Endothelial cell of hepatic sinusoid (primary cell): ENCODE measurements around the gene AGBL4.

Source experiments
- in situ Hi-C: cut with HindIII; loops from 2 replicates; pipeline ENCODE4 v1.10.0; 2017; ENCODE audit warnings: low sequenced_read_pairs

AGBL4 gene

DNA sequence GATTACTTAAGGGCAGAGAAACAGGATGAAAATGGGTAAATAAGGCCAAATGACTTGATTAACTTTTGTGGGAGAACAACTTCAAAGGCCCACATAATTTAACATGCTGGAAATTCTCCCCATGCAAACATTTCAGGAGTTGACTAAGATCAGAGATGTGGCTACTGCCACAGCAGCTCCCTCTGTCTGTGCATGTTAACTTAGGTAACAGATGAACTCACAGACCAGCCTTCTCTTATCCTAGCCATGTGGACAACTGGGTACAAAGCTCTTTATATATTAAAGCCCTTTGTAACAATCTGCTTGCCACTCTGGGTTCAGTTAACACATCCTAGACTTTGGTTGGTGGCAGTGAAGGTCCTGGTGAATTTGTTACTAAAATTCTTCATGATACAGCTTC is 1280.3 kb downstream of the AGBL4 start:
- in situ Hi-C loops = no loop called here

DNA sequence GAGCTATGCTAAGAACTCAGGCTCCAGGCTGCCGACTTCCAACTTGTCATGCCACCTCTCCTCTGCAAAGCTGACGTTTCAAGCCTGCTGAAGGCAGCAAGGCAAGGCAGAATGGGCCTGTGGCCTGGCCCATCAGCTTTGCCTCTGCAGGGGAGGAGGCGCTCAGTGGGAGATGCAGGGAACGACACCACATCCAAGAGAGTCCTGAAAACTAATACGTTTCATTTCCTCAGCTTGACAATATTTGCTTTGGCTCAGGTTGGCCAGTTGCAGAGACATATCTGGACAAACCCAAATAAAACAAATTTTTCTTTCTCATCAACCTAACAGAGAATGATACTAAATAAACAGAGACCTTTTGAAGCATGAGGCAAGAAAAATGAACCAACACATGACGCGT is 1282.4 kb downstream of the AGBL4 start:
- in situ Hi-C loops = no loop called here

DNA sequence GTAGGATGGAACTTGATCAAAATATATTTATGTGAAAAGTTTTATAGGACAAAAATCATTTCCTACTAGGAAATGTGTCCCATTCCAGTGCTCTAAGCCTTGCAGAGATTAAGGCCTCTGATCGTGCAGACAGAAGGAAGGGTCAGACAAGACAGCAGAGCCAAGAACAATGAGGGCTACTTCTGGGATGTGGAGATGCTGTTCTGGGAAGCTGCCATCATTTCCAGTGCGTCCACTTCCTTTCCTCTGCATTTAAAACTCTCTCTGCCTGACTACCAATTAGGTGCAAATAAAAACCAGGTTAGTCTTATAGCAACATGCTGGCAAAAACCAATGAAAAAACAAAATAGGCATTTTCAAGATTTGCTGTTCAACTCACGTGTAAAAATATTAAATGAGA is 1283.1 kb downstream of the AGBL4 start:
- in situ Hi-C loops = no loop called here

DNA sequence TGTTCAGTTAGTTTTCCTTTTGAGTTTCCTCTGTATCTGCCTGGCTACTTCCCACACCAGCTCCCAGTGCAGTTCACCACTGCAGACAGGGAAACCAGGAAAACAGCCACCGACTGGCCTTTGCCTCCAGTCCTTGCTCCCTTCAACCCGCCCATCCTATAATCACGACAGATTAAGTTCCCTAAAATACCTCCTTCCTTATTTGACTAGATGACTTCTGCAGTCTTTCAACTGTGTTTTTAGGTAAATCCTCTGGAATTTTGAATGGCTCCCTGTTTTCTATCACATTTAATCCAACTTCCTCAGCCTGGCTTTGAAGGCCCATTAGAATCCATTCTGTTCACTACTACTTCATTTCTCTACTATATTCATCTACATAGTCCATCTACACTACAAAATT is 1284.7 kb downstream of the AGBL4 start:
- in situ Hi-C loops = no loop called here

DNA sequence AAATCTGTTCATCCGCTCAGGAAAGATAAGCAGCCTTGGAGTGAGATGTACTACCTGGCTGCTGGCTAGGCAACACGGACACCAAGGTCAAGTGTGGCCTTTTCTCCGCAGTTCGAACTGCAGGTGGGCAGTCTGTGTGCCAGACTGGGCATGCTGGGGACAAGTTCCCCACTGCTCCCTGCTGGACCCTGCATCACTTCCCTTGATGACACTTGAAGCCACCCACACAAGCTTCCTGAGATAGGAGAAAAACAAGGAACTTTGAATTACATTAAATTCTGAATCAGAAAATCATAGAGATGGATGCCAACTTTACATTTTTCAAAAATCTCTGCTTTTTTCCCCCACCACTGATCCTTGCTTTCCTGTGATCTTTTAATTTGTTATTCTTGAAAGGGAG is 1285.4 kb downstream of the AGBL4 start:
- in situ Hi-C loops = no loop called here

GRCh38 chr1:48735796-48736195 is 1288.0 kb downstream of the AGBL4 start:
- in situ Hi-C loops = no loop called here

GRCh38 chr1:48730164-48730910 is 1293.4 kb downstream of the AGBL4 start:
- in situ Hi-C loops = no loop called here

DNA sequence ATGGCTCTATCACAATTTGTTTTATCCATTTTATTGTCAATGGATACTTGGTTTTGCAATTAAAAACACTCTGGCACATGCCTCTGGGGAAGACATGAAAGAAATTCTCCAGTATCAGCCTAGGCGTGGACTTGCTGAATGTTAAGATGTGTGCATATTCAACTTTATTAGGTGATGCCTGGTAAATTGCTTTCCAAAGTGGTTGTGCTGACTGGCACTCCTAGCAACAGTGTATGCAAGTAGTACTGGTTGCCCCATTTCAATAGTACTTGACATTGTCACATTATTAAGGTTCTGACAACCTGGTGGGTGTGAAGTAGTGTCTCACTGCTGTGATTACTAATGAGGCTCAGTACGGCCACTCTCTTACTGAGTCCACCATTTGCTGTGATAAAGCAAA is 1295.2 kb downstream of the AGBL4 start:
- in situ Hi-C loops = no loop called here

DNA sequence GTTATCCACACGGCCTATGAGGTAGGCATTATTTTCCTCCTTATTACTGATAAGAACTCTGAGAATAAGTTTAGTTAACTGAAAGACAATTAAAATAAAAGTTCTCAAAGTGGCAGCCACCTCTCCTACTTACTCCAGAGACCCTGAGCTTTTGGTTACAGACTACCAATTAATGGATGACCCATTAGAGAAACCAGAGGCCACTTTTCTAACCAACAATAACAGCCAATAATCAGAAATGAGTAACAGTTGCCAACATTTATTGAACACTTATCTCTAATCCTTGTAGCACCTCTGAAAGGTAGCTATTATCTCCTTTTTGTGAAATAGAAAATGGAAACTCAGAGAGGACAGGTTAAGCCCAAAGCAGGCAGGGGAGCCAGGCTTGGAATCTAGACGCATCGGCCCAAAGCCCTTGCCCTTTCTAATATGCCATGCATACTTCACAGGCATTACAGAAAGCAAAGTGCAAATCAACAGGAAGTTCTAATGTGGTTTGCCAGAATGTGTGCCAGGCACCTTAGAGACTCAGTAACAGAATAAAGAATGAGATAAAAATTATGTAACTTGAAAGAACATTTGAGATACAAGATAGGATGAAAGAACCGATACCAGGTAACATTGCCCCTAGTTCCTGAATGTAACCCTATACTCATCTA is 1297.1 kb downstream of the AGBL4 start:
- in situ Hi-C loops = no loop called here

DNA sequence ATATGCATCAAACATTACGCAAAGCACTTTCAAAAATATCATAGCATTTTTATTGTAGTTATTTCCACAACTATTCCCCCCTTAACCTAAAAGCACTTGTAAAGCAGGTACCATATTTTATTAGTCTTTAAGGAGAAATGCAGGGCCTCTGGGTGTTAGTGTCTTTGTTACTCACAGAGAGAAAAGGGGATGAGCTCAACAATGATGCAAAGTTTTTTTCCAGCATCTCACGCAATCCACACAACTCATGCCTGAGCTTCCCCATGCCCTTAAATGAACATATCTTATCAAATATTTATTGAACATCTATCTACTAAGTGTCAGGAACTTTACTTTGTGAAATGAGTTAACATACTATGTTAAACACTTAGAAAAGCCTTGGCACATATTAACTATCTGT is 1297.6 kb downstream of the AGBL4 start:
- in situ Hi-C loops = no loop called here

DNA sequence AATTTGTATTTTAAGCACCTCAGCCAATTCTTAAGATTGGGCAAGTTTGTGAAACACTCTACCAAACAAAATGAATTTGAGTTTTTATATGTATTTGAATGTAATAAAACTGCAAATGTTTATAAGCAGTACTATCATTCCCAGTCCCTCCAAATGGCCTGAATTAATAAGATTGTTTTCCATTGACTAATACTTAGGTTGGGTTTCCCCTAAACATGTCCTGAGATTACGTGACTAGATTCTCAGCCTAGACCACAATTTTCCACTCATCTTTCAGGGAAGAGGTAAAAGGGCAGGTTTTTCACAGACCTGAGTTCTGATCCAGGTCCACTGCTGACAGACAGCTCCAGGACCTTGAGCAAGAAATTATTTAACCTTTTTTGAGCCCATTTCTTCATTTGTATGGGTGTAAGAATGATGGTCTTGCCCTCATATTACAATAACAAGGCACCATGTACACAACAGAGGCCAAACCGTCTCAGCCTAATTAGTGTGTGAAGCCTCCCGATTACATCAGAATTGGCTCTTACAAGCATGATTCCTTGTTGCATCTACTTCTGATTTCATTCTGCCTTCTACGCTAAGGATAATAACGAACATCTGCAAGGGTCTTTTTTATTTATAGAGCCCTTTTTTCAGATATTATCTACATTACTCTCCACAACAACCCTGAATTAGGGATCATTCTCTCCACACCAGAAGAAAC is 1298.3 kb downstream of the AGBL4 start:
- in situ Hi-C loops = no loop called here

DNA sequence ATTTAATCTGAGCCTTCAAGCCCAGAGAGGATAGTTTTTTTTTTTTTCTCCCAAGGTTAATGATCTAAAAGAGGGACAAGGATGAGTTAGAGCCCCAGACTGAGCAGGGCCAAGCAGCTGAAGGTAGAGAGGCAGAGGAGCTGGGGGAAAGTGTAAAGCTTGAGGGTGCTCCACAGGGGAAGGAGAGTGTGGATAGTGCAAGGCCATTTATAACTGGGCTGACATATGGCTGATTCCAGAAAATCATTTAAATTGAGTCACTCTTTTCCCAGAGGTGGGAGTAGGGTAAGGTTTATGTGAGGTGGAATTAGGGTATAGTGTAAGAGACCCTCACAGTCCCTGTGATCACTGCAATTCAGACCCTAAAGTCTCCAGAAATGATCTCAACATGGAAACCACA is 1302.8 kb downstream of the AGBL4 start:
- in situ Hi-C loops = no loop called here

GRCh38 chr1:48718705-48719104 is 1305.0 kb downstream of the AGBL4 start:
- in situ Hi-C loops = no loop called here

- in situ Hi-C loops = no loop called here
Measured at GRCh38 chr1:48718116-48718630, 1305.6 kb downstream of the AGBL4 start.

DNA sequence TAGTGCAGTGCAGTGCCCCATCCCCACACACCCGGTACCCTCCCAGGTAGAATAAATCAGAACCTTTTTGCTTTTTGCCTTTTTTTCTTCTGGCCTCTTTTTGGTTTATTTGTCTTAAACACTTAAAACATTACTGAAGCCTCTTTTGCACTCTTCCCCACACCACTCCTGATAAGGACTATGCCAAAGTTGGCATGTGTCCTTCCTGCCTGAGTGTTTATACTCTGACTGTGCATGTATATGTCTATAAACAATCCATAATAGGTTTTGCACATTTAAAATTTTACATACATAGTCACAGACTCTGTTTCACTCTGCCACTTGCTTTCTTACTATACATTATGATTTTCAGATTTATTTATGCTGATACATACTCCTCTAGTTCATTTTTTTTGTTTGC is 1306.7 kb downstream of the AGBL4 start:
- in situ Hi-C loops = no loop called here

GRCh38 chr1:48715921-48716320 is 1307.8 kb downstream of the AGBL4 start:
- in situ Hi-C loops = no loop called here

GRCh38 chr1:48710915-48711314 is 1312.8 kb downstream of the AGBL4 start:
- in situ Hi-C loops = no loop called here

DNA sequence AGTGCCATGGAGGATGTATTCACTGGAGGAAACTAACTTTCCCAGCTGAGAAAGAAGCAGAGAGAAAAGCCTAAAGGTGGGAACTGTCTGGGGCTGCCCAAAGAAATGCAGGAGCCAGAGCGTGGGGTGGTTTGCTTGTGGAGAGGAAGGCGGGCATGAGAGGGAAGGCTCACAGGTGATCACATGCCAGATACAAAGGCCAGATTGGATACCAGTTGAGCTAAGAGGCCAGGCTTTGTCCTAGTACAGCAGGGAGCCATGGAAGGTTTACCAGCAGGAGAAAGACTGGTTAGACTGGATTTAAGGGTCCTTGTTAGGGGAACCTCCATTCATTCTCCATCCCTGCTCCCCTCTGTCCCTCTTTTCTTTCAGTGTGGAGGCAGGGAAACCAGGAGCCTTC is 1313.4 kb downstream of the AGBL4 start:
- in situ Hi-C loops = no loop called here

GRCh38 chr1:48704736-48705135 is 1319.0 kb downstream of the AGBL4 start:
- in situ Hi-C loops = no loop called here

- in situ Hi-C loops = no loop called here
Measured at GRCh38 chr1:48701445-48701844, 1322.3 kb downstream of the AGBL4 start.

- in situ Hi-C loops = no loop called here
Measured at GRCh38 chr1:48697066-48697707, 1326.6 kb downstream of the AGBL4 start.
